ENCODE results near the gene BTBD3.

The BTBD3 gene

DNA sequence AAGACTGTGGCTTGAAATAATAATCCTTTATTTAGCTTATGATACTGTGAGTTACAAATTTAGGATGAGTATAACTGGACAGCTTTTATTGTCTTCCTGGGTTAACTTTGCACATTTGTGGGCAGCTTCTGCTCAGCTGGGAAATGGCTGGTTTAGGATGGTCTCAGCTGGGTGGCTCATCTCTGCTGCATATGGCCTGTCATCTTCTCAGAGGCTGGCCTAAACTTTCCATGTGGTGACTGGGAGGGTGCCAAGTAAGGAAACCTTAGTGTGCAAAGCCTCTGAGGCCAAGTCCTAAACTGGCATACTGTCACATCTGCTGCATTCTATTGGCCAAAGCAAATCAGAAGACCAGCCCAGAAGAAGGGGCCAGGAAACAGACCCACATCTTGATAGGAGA, 40.2 kb downstream of the BTBD3 start:
- H3K9me3 ChIP-seq (ENCODE audit: low read length), result no peaks in the 10 kb centered on the region
- H2AFZ ChIP-seq (ENCODE audit: low read depth, low read length), result no peak overlapping the region
- no peaks in the 10 kb centered on the region for H3K27me3 ChIP-seq (ENCODE audit: insufficient read depth, low read length)
- no peaks in the 10 kb centered on the region for H3K4me1 ChIP-seq (ENCODE audit: insufficient read depth, low read length)
- no peaks in the 10 kb centered on the region for H3K36me3 ChIP-seq (ENCODE audit: insufficient read depth, low read length)
- H3K4me3 ChIP-seq (ENCODE audit: low read length), result no peak overlapping the region

DNA sequence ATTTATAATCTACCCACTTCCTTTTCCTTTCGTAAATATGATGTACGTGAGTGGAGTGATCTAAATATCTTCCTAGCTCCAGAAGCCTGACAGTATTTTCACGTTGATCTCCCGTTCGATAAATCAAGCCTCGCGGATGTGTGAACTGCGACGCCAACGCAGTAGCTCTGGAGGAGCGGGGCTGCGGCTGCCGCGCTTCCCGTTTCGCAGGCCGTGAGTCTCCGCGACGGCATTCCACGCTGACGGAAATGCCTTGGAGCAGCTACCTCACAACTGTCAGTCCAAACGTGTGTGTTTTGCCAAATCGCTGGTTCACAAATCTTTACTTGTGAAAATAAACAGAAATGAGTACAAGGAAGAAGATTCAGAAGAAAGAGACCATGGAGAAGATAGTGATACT, 41.2 kb downstream of the BTBD3 start:
- H3K36me3 ChIP-seq (ENCODE audit: insufficient read depth, low read length), result no peaks in the 10 kb centered on the region
- H2AFZ ChIP-seq (ENCODE audit: low read depth, low read length), result no peak overlapping the region
- H3K4me1 ChIP-seq (ENCODE audit: insufficient read depth, low read length), result no peaks in the 10 kb centered on the region
- H3K27me3 ChIP-seq (ENCODE audit: insufficient read depth, low read length), result no peaks in the 10 kb centered on the region
- H3K9me3 ChIP-seq (ENCODE audit: low read length), result no peaks in the 10 kb centered on the region
- no peak overlapping the region for H3K4me3 ChIP-seq (ENCODE audit: low read length)

DNA sequence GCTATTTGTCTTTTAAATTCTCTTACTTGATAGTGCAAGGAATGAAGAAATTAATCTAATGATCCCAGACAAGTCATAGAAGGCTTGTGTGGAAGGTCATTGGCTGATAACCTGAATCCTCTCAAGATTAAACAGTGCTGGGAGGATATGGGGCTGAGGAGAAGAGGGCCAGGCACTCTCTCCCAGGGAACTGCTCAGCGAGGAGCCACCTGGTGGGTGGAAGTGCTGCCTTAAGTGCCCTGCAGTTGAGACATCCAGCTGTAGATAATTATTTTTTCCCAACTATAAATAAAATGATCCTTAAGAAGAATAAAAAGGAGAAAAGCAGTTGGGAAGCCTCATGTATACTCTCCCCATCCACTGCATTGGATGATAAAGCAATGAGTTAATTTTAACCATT, 47.9 kb downstream of the BTBD3 start:
- Histone ChIP-seq H3K36me3 (ENCODE audit: insufficient read depth, low read length) (no peaks in the 10 kb centered on the region), H3K9me3 (ENCODE audit: low read length) (no peaks in the 10 kb centered on the region), H3K4me3 (ENCODE audit: low read length) (no peak overlapping the region), H3K4me1 (ENCODE audit: insufficient read depth, low read length) (no peaks in the 10 kb centered on the region), H3K27me3 (ENCODE audit: insufficient read depth, low read length) (no peaks in the 10 kb centered on the region), H2AFZ (ENCODE audit: low read depth, low read length) (no peak overlapping the region)

DNA sequence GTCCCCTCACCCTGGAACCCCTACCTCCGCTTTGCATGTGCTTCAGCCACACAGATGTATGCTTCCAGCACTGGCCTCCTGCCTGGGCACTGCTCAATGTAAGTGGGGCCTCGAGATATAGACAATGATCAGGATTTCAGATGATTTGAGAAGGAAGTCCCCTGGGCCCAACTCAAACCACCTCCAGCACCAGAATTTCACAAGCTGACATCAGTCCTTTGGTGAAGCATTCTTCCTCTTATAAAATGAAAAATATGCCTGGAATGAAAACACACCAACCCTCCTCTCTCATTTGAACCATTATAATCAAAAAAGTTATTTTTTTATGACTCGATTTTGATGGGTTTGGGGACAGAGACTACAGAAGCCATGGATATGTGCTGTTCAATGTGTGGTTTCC, 48.5 kb downstream of the BTBD3 start:
- Histone ChIP-seq H3K27me3 (ENCODE audit: insufficient read depth, low read length) (no peaks in the 10 kb centered on the region), H2AFZ (ENCODE audit: low read depth, low read length) (no peak overlapping the region), H3K9me3 (ENCODE audit: low read length) (no peaks in the 10 kb centered on the region), H3K4me3 (ENCODE audit: low read length) (no peak overlapping the region), H3K4me1 (ENCODE audit: insufficient read depth, low read length) (no peaks in the 10 kb centered on the region), H3K36me3 (ENCODE audit: insufficient read depth, low read length) (no peaks in the 10 kb centered on the region)

DNA sequence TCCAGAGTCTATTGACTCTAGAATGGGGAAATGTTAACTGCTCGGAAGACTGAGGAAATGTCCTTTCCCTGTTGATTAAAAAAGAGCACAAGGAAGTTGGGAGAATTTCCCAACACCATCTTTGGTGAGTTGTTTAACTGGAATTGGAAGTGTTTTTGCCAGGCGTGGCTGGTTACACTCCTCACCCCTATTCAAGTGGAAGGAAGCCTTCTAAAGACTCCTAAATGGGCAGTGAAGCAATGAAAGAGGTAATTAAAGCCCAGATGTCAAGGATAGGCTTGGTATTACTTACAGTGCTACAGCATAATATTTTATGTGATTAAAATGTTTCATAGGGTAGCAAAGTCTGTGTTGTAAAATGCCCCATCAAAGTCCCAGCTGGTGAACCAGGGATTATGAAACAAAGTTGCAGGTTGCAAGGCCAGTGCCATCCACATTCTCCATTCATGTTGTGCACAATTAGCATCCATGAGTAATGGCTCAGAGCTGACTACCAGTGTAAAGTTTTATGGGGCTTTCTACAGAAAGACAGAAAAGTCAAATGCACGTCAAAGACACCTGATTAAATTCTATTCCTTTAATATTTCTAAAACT, 52.6 kb downstream of the BTBD3 start:
- no peaks in the 10 kb centered on the region for H3K9me3 ChIP-seq (ENCODE audit: low read length)
- no peak overlapping the region for H3K4me3 ChIP-seq (ENCODE audit: low read length)
- no peak overlapping the region for H2AFZ ChIP-seq (ENCODE audit: low read depth, low read length)
- H3K36me3 ChIP-seq (ENCODE audit: insufficient read depth, low read length), result no peaks in the 10 kb centered on the region
- H3K4me1 ChIP-seq (ENCODE audit: insufficient read depth, low read length), result no peaks in the 10 kb centered on the region
- no peaks in the 10 kb centered on the region for H3K27me3 ChIP-seq (ENCODE audit: insufficient read depth, low read length)

DNA sequence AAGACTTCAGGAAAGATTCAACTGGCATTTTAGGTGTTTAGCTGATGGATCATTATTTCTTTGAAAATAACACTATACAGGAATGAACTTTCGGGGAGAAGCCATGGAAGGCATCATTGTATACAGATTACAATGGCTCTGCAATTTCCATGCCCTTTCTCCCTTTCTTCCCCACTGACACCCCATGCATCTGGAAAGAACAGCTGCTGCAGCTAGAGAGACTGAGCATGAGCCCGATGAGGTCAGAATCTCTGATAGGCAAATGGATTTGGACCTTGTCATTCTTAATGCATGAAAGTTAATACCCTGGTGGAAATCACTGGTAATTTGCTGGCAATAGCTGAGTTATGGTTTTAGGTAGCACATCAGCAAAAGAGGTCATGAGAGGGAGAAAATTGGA, 54.8 kb downstream of the BTBD3 start:
- Histone ChIP-seq H3K9me3 (ENCODE audit: low read length) (no peaks in the 10 kb centered on the region), H3K4me1 (ENCODE audit: insufficient read depth, low read length) (no peaks in the 10 kb centered on the region), H3K4me3 (ENCODE audit: low read length) (no peak overlapping the region), H3K27me3 (ENCODE audit: insufficient read depth, low read length) (no peaks in the 10 kb centered on the region), H2AFZ (ENCODE audit: low read depth, low read length) (no peak overlapping the region), H3K36me3 (ENCODE audit: insufficient read depth, low read length) (no peaks in the 10 kb centered on the region)

Data from neuron (in vitro differentiated cells).